HG02885 (cell line): ENCODE measurements around the gene UBR4.
"Not testable (repeated sequence)": the region's sequence is repeated elsewhere in the genome, so short reads cannot be mapped to it uniquely, and the experiment has no call there.

Experiments used
- ATAC-seq: cut with Tn5 transposase; IDR thresholded peaks from one replicate; pipeline ENCODE4 v1.9.1; 2021; ENCODE audit warnings: mild to moderate bottlenecking; ENCODE audit not compliant: unreplicated experiment, poor library complexity

The UBR4 gene

DNA sequence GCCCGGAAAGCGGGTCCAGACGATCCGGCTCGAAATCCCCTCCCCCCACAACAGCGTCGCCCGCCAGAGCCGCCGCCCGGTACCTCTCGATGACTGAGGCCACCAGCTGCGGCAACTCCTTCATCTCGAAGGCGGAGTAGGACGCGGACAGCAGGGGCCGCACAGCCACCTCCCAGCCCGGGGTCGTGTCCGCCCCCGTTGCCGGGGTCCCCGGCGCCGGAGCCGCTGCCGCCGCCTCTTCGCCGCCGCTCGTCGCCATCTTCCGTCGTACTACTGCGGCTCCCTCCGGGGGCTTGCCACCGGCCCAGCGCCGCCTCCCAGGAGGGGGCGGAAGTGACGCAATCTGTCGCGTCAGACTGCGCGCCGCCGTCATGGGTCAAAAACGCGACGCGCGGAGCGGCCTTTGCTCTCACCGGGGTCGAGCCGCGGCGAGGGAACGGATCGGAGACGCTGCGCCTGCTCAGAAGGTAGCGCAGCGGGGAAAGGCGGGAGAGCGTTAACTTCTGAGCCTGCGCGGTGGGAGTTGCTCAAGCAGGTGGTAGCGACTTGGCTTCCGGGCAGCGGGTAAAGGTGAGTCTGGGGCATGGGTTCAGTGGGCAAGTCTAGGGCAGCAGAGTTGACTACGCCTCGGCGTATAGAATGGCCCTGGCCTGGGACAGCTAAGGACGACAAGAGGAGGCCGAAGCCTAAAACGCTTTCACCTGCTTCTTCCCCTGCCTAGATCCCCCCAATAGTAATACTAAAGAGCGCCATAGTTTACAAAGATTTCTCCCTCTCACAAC is at the start of gene UBR4:
UBR4 (minus strand) TSS at position 277 of the 782 bp plus-strand sequence; CDS start at position 259, 18 bp downstream.
- peak; percentile 86 for ATAC-seq

DNA sequence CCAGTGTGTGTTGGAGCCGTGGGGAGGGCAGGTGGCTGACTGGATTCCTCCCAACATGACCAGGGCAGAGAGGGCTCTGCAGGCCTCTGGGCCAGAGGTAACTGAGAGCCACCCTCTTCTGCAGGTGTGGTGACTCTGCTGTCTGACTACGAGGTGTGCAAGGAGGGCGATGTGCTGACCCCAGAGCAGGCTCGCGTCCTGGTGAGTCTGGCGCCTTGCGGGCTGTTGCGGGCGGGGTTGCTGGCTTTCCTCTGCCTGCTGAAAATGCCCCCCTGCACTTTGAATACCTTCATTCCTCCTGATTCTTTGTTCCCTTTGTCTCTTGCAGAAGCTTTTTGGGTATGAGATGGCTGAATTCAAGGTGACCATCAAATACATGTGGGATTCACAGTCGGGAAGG is 48.3 kb upstream of the UBR4 start:
- no peak for ATAC-seq

DNA sequence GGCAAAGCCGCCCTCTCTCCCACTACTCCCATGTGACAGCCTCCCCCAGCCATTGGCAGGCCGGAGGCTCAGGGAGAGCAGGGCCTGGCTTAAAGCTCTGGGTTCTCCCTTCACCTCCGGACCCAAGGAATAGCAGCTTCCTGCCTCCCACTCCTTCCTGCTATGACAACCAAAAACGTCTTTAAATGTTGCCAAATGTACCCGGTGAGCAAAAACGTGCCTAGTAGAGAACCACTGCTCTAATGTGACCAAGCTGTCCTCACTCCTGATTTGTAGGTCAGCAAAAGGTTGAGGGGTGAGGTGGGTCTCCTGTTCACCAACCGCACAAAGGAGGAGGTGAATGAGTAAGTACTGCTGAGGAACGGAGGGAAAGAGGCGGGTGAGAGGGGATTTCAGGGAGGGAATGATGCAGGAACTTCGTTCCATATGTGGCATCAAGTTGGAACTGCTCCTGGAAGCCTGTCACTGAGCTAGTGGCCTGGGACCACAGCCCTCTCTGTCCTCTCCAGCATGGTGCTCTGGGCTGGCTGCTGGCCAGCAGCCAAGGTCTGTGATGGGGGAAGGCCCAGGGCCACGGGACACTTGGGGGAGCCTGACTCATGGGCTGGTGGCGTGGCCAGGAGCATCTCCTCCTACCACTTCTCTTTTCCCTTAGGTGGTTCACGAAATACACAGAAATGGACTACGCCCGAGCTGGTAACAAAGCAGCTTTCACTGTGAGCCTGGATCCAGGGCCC is 47.3 kb upstream of the UBR4 start:
- ATAC-seq: no peak

DNA sequence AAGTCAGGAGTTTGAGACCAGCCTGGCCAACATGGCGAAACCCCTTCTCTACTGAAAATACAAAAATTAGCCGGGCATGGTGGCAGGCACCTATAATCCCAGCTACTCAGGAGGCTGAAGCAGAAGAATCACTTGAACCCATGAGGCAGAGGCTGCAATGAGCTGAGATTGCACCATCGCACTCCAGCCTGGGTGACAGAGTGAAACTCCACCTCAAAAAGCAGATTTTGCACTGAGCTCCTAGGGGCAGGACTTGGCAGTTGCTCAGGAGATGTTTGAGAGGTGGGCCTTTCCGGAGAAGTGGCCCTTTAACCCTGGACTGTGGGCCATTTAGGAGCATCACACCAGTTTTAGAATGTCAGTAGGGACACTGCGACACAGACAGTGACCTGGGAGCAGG is 46.2 kb upstream of the UBR4 start:
- not testable (repeated sequence) for ATAC-seq

DNA sequence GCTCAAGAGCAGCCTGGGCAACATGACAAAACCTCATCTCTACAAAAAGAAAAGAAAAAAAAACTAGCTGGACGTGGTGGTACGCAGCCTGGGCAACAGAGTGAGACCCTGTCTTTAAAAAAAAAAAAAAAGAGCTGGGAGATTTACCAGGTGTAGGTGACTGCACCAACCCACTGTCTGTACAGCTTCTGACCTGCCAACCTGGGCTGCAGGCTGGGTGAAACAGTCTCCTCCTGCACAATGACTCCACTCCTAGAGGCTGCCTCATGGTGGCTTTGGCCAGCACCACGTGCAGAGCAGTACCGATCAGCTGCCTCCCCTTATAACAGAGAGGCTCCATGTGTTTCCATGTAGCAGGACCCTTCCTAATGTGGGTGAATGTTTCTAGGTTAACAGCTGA is 45.2 kb upstream of the UBR4 start:
- no peak for ATAC-seq

DNA sequence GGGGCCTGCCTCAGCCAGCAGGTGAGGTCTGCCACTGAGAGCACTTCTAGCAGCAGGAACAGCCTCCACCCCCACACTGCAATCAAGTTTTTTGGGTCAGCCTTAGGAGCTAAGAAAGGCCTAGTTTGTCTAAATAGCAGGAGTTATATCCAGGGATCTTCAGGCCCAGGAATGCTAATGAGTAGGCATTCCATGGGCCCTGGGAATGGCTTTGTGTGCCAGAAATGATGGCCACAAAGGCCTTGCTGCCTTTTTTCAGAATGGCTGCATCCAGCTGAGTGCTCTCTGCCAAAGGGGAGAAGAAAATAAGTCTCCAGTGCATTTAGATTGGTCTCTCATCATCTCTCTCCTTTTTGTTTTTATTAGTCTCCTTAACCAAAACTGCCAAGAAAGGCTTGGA is 44.4 kb upstream of the UBR4 start:
- ATAC-seq: no peak

DNA sequence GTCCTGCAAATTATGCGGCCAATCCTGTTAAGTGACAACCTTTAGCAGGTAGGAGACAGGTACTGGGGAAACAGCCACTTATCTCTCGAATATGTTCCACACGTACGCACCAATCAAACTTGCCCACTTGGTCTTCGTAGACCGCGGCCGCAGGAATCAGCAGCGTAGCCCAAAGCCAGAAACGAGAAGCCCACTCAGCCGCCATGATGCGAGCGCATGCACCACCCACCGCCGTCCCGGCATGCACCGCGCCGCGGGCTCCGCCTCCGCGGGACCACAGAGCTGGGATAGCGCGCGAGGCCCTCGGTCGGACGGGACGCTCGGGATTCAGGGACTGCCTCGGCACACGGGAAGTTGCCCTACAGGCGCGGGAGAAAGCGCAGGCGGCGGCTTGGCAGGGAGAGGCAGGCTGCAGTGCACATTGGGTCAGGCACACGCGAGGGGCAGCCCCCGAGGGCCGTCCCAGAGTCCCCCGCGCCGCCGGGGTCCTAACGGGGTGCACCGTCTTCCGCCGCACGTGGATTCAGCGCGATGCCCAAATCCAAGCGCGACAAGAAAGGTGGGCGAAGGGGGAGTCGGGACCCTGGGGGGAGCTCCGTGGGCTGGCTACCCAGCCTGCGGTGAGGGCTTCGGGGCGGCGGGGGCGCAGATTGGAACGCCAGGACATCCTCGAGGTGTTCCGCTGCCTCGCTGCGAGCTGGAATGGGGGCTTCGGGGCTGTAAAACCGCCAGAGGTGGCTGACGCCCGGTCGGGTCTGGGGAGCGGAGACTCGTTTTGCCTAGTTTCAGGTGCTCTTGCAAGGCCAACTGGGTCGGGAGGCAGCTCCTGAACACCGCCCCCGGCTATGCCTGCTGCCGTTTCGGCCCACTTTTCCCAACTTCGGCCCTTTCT is 41.5 kb upstream of the UBR4 start, which contains the start of the genes EMC1 and MRTO4:
EMC1 (minus strand) TSS at position 220 of the 892 bp plus-strand sequence; CDS start at position 205, 15 bp downstream.
MRTO4 (plus strand) TSS at position 501 of the 892 bp plus-strand sequence; CDS start at position 532, 31 bp downstream.
- ATAC-seq: peak; percentile 85

DNA sequence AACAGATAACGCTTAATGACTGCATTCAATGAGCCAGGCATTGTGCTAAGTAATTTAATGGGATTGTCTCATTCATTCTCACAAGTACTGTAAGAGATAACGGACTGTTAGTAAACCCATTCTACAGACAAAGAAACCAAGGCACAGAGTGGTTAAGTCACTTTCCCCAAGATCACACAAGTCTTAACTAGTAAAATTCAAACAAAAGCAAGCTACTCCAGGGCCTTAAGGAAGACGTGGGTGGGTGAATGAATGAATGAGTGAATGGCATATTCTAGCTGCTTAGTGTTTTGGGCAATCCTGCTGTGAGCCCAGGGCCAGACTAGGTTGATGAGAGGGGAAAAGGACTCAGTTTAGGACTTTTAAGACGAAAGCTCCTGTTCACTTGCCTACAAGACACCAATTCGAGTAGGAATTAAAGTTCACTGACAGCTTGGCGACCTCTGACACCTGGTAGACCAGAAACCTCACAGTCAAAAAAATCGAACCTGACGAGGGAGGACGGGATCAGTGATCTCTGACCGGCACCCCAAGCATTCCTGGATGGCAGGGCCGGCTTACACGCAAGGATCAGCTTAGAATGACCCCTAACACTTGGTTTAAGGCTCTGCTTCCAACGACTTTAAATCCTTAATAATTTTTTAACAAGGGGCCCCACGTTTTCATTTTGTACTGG is 40.7 kb upstream of the UBR4 start:
- no peak for ATAC-seq

DNA sequence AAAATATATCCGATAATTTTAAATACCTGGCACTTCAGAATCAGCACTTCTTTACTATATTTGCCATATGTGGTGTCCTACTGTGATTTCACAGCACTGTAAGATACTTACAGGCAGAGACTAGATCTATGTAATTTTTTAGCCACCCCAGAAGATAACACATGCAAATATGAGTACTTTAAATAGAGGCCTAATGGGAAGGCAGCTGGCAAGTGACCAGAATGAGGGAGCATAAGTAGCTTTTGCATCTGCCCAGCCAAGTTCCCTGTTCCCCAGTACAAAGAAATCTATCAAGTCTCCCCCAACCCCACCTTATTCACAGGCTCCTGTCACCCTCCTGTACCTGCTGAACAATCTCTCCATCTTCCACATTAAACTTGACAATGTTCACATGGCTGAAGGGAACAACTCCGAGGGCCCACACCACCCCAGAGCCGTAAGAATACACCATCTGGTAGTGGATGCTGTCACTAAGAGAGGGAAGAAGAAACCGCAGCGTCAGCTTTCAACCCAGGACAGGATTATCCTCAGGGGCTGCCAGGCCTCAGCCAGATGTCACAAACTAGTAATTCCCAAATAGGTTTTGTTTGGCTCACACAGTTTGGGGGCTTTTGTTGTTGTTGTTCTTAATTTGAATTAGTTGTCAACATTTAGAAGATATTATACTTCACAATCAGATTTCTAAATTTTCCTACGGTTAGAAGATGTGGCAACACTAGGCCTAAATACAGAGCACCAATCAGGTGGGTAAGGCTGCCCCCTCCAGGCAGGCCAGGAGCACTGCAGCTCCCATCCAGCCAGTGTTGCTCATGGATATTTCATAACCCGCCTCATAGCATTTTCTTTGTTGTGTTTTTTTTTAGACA is 30.8 kb upstream of the UBR4 start:
- no peak for ATAC-seq

DNA sequence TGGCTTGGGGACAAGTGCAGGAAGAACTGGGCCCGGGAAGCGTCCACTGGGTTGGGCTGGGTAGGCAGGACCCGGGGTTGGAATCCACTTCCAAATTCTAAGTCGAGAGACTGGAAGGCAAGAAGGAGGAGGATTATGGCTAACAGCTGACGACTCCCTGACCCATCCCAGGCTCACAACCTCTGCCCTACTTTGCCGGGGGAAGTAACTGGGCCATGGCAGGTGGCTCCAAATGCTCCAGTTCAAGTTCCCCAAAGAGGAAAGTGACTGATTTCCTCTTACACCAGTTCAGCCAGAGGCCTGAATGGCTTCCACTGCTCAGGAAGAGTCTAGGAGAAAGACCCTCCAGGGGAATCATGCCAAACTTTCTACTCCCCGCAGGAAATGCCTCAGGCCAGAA is 29.8 kb upstream of the UBR4 start:
- ATAC-seq: no peak

DNA sequence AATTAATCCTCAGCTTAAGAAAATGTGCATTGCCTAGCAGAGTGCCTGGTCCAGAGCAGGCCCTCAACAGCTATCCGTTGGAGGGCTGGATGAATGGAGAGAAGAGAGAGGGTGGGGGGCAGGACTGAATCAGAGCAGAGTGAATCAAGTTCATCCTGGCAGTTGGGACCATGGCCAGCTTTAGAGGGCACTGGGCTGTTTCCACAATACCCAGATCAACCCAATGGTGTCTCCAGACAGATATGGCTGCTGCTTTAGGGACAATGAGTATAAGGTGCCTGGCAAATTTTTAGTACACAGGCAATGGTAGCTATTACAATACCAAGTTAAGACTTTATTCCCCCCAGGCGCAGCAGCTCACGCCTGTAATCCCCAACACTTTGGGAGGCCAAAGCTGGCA is 24.2 kb upstream of the UBR4 start:
- no peak for ATAC-seq

DNA sequence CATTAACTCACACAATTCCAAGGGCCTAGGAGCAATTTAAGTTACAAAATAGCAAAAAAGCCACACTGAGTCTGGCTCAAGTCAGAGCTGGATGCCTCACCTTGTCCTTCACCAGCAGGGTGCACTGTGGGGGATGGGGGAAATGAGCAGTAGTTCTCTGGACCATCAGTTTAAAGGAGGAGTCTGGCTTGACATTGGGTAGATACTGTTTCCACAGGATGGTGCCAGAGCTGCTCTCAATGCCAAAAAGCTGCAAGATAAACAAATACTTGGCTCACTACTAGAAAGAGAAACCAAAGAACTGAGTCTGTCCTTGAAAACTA is 22.4 kb upstream of the UBR4 start:
- ATAC-seq: no peak

DNA sequence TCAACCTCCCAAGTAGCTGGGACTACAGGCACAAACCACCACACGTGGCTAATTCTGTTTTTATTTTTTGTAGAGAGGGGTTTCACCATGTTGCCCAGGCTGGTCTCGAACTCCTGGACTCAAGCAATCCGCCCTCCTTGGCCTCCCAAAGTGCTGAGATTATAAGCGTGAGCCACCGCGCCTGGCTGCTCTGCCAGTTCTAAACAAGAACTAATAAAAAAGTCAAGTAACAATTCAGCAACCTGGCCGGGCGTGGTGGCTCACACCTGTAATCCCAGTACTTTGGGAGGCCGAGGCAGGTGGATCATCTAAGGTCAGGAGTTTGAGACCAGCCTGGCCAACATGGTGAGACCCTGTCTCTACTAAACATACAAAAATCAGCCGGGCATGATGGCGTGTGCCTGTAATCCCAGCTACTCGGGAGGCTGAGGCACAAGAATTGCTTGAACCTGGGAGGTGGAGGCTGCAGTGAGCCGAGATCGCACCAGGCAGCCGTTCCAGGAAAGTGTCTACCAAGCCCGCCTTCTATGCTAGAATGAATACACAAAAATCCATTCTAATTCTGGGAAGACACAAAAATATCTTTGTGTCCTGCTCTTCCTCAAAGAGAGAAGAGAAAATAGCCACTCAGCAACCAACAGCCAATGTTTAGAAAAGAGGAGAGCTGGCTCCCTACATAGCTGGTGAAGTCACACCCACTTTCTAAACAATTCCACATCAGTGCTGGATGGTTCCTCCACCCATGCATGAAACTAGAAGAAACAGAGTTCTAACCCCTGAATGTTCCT is 21.9 kb upstream of the UBR4 start:
- ATAC-seq: not testable (repeated sequence)

DNA sequence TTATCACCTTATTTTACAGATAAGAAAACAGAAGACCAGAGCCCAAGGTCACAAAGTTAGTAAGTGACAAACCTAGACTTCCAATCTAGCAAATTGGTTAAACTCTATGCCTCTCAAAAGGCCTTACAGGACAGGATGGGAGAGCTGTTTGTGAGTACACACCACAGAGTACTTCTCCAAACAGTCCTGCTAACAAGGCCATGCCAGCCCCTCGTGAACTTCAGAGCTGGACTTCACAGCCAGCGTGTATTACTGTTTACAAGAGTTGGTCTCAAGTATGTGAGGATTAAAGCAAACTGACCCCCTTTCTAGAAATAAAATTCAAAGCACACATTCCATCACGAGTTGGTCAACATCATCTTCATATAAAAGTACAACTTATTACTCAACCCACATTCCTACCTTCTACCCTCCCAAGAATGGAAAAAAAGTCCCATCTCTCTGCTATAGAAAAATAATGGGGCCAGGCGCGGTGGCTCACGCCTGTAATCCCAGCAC is 19.8 kb upstream of the UBR4 start:
- no peak for ATAC-seq

DNA sequence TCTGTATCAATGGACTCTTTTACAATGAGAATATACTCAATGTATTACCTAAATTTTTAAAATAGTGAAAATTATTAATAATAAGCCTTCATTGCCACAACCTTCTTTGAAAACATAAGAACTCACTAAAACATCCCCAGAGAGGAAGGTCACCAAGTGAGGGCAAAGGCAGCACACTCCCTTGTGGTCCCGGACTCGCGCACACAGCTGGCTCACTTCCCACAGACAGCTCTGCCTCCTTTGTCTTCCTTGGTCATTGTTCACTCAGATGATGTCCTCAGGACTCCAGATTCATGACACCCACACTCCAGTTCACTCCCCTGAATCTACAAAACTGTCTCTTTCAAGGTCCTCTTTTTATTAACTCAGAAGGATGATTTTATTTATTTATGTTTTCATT is 19.2 kb upstream of the UBR4 start:
- ATAC-seq: no peak

DNA sequence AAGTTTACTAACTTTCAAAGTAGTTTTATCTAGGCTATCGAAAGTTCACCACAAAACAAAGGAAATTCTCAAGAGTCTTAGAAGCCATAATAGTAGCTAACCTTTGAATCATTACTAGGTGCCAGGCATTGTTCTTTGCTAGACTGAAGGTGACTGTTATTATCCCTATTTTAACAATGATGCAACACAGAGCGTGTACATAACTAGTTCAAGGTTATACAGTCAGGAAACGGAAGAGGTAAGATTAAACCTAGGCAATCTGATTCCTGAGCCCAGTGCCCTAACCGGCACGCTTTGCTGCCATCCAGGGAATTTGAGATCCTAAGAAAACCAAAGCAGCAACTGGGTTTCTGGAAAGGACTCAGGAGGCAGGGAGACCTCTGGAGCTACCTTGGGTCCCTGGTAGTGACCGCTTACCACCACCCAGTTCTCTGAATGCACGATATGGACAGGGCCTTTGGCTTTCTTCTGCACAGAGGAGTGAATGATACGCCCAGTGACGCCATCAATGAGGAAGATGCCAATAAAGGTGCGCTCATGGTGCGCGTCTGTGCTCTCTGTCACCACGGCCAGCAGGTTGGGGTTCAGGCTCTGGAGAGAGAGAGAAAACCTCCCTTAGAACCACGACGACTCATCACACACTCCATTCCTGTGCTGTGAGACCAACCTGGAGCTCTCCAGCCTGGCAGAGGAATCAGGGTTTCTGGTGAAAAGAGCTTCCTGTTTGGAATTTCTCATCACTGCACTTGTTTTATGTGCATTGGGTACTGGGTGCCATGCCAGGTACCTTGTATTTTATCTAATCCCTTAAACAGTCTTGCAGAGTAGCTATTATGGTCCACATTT is 13.1 kb upstream of the UBR4 start:
- no peak for ATAC-seq

DNA sequence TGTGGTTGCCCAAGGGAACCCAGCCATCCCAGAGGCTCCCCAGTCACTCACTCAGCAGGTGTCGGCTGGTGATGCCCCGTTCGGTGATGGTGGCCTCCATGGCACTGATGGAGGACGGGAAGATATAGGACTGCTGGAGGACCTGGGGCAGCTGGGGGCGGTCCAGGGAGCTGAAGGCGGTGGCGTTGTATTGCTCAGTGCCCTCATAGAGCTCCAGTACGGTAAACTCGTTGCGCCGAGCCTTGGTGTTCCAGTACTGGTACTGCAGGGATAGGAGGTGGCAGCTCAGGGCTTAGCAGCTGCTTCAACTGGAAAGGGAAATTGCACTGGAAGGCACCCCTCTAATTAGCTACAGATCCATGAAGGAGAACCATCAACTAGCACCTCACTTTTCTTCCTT is 12.5 kb upstream of the UBR4 start:
- ATAC-seq: no peak
